Effector memory CD8-positive, alpha-beta T cell (primary cell): ENCODE measurements around the gene RABGAP1L.
"Not testable (repeated sequence)": the region's sequence is repeated elsewhere in the genome, so short reads cannot be mapped to it uniquely, and the experiment has no call there.

Source experiments
- ATAC-seq: fragments of 150-1000 bp; cut with Tn5 transposase; replicated peaks from 2 replicates; pipeline ENCODE4 v1.10.0; 2021; ENCODE audit warnings: mild to moderate bottlenecking, moderate library complexity
- DNase-seq, 3 experiments: peaks; one replicate each; pipeline ENCODE4 v3.0.0; 2021
- H3K27ac Mint-ChIP-seq, 2 donors: one replicate each; pipeline ENCODE4 v1.8.0; 2022; ENCODE audit warnings: mild to moderate bottlenecking in 2 of 2, mixed read lengths in 2 of 2, moderate library complexity in 2 of 2
- H3K27me3 Mint-ChIP-seq, 2 donors: one replicate each; pipeline ENCODE4 v1.8.0; 2022; ENCODE audit warnings: mixed read lengths in 2 of 2
- H3K36me3 Mint-ChIP-seq: one replicate; pipeline ENCODE4 v1.8.0; 2022; ENCODE audit warnings: mild to moderate bottlenecking, moderate library complexity, mixed read lengths; ENCODE audit not compliant: insufficient read depth
- H3K4me1 Mint-ChIP-seq, 2 donors: one replicate each; pipeline ENCODE4 v1.8.0; 2022; ENCODE audit warnings: low read depth in 2 of 2, mixed read lengths in 2 of 2
- H3K4me3 Mint-ChIP-seq, 2 donors: one replicate each; pipeline ENCODE4 v1.8.0; 2022; ENCODE audit warnings: mild to moderate bottlenecking in 2 of 2, mixed read lengths in 2 of 2, moderate library complexity in 2 of 2
- H3K9me3 Mint-ChIP-seq, 2 donors: one replicate each; pipeline ENCODE4 v1.8.0; 2022; ENCODE audit warnings: mixed read lengths in 2 of 2

RABGAP1L gene

DNA sequence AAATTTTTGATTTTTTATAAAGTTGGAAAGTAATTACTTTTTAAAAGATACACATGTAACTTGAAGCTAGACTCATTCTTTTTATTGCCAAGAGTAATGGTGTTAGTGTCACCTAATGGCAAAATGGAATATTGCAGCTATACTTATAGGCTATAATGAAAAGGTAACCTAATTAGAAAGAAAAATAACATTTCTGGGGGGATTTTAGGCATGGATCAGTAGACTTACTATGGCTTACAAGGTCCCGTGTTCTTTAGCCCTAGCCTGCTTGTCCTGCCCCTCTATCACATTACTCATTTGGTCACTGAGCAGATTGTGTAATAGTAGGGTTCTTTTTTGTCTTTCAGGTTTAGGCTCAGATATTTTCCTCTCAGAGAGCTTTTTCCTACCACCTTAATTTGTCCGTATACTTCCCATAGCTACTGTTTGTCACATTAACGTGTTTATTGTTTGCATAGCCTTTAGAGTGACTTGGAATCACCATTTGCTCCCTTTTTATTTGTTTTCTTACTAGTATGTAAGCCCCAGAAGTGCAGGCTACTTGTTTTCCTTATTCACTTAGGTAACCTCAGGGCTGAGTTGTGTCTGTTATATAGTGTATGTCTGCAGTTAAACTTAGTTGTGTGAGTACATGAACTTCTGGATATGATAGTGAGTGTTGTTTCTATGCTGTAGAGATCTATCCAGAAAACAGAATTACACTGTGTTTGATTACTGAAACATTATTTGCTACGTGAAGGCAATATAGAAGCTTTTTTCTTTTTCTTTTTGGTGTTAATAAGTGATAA lies 58.7 kb downstream of the RABGAP1L start:
- Mint-ChIP-seq H3K4me3 (no peak overlapping the region), H3K27ac (no peak overlapping the region), H3K27me3 (no peaks in the 10 kb centered on the region), H3K9me3 (no peaks in the 10 kb centered on the region), H3K36me3 (peaks cover 11% of the 10 kb centered on the region), H3K4me1 (peaks cover 0 to 11% of the 10 kb centered on the region in 2 donors)
- DNase-seq, result no peak
- ATAC-seq, result peak; percentile 65

DNA sequence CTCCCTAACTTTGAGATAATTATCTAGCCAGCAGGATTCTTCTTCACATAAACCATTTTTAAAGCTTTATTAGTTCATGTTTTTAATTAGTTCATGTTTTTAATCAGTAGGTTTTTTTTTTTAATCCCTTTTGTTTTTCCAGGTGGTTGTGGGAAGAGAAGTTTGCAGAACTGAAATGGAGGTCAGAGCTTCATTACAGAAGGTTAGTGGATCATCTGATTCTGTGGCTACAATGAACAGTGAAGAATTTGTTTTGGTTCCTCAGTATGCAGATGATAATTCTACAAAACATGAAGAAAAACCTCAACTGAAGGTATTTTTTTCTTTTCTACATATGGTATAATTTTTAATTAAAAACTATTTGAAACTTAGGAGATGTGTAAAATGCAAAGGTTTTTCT lies 59.7 kb downstream of the RABGAP1L start:
- ATAC-seq (no peak), DNase-seq (no peak)
- no peak overlapping the region for H3K27ac Mint-ChIP-seq
- no peak overlapping the region for H3K4me3 Mint-ChIP-seq
- no peaks in the 10 kb centered on the region for H3K27me3 Mint-ChIP-seq
- H3K4me1 Mint-ChIP-seq, result peaks cover 0 to 10% of the 10 kb centered on the region in 2 donors
- peaks cover 11% of the 10 kb centered on the region for H3K36me3 Mint-ChIP-seq
- no peaks in the 10 kb centered on the region for H3K9me3 Mint-ChIP-seq

DNA sequence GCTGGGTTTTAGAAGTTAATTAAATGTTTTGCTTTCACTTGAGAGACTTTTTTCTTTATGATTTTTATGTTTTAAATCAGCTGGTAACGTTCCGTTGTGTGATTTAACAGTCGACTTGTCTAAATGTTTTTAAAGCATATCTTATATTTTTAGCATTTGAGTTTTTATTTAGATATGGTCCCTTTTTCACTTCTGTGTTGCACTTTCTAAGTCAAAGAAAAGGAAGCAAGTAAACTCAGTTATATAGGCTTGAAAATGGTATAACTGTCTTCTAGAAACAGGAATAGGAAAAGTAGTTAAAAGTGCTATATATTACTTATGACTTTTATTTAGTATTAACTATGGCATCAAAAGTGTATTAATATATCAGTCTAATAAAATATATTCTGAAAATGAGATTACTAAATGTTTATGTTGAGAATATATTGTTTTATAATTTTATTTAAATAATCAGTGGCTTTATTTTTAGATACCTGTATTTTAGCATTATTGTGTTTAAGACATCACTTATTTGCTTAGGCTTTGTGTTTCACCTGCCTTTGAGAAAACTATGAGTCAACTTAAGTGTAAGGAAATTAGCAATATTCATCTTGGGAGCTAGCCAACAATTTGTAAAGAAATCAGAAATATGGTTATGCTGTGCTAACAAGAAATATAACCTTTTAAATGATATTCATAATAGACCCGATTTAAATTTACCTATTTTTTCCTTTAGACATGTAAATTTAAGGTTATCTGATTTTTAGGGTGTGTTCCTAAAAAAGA lies 60.5 kb downstream of the RABGAP1L start:
- Mint-ChIP-seq H3K36me3 (peaks cover 11% of the 10 kb centered on the region), H3K9me3 (no peaks in the 10 kb centered on the region), H3K4me1 (peaks cover 3 to 6% of the 10 kb centered on the region in 2 donors), H3K27me3 (no peaks in the 10 kb centered on the region), H3K27ac (no peak overlapping the region), H3K4me3 (no peak overlapping the region)
- ATAC-seq, result no peak
- DNase-seq, result no peak

DNA sequence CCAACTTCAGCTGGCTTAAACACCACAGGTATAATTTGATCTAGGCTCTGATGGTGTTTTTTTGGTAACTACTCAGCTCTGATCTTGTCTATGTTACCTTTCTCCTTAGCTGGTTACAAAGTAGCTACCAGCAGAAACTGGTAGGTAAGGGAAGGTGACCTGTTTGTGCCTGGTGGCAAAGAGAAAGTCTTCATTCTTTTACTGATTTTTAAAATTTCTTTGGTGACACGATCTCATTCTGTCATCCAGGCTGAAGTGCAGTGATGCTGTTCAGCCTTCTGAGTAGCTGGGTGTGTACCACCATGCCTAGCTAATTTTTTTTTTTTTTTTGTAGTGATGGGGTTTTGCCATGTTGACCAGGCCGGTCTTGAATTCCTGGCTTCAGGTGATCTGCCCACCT lies 62.4 kb downstream of the RABGAP1L start:
- Mint-ChIP-seq H3K27me3 (no peaks in the 10 kb centered on the region), H3K4me1 (peaks cover 10 to 12% of the 10 kb centered on the region in 2 donors), H3K27ac (no peak overlapping the region), H3K9me3 (no peaks in the 10 kb centered on the region), H3K36me3 (peaks cover 15% of the 10 kb centered on the region), H3K4me3 (no peak overlapping the region)
- ATAC-seq (no peak), DNase-seq (no peak)

DNA sequence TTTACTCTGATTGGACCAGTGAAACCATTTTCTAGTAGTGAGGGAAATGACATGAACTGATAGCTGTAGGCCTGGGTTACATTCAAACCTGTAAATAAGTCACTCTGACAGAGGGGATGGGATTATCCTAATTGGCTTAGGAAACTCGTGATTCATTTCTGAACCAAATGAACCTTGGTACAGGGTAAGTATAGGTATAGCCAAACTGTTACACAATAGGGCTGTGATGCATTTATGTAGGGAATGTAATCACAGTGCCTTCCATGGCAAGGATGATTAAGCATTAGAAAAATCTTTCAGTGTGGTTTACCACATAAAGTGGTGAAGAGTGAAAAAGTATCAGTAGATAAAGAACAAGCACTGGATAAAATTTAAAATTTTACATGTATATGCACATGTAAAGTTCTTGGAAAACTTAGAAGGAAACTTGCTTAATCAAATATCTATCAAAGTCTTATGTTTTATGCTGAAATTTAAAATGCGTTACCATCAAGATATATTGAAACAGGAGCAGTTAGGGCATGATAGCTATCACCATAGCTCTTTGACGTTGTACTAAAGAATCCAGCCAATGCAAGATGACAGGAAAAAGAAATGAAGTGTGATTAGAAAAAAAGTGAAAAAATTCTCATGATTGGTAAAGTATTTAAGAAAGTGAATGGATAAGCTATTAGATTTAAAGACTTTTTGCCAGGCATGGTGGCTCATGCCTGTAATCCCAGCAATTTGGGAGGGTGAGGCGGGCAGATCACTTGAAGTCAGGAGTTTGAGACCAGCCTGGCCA lies 63.0 kb downstream of the RABGAP1L start:
- H3K4me3 Mint-ChIP-seq, result no peak overlapping the region
- no peaks in the 10 kb centered on the region for H3K9me3 Mint-ChIP-seq
- no peak for DNase-seq
- peaks cover 15% of the 10 kb centered on the region for H3K36me3 Mint-ChIP-seq
- ATAC-seq, result no peak
- H3K4me1 Mint-ChIP-seq, result peaks cover 10 to 13% of the 10 kb centered on the region in 2 donors
- no peak overlapping the region for H3K27ac Mint-ChIP-seq
- no peaks in the 10 kb centered on the region for H3K27me3 Mint-ChIP-seq

DNA sequence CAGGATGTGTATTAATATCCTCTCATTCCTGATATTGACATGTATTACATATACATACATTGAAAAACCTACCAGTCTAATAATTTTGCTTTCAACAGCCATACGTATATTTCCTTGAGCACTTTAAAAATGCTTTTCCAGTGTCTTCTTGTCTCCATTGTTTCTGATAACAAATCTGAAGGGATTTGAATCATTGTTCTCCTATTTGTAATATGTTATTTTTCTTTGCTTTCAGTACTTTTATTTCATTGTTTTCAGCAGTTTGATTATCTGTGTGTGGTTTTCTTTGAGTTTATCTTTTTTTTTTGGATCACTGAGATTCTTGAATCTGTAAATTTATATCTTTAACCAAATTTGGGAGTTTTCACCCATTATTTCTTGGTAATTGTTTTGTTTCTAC lies 65.3 kb downstream of the RABGAP1L start:
- Mint-ChIP-seq H3K4me3 (no peak overlapping the region), H3K27ac (peak overlapping the region in 1 of 2 donors; percentile 70), H3K36me3 (peaks cover 15% of the 10 kb centered on the region), H3K4me1 (peaks cover 12 to 22% of the 10 kb centered on the region in 2 donors), H3K27me3 (no peaks in the 10 kb centered on the region), H3K9me3 (no peaks in the 10 kb centered on the region)
- ATAC-seq, result no peak
- DNase-seq, result no peak

DNA sequence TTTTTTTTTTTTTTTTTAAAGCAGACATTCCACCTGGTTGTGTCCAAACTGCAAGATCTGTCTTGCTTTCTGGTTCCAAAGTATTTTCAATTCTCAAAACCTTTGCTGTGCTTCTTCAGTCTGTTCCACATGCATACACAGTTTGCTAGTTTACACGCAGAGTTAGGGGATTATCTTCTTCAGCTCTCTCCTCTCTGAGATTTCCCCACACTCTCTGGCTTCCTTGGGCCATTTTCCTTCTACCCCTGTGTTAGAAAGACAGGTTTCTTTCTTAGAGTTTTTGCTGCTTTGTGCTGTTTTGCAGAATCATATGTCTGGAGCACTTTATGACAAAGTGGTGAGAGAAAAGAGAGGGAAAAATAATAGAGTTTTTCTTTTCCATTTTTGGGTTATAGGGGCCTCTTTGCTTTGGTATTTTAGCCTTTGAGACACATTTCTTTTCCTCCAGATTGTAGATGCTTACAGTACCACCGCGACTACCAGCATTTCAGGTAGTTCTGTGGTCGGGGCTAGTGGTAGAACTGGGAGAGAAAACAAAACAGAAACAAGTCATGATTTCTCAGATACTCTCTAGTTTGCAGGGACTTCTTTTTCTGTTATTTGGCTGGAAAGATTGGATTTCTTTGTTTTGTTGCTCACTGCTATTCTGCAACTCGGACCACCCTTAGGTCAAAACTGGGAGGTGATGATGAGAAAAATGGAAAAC lies 66.3 kb downstream of the RABGAP1L start:
- Mint-ChIP-seq H3K4me1 (peaks cover 12 to 22% of the 10 kb centered on the region in 2 donors), H3K36me3 (peaks cover 20% of the 10 kb centered on the region), H3K27me3 (no peaks in the 10 kb centered on the region), H3K4me3 (no peak overlapping the region), H3K9me3 (no peaks in the 10 kb centered on the region), H3K27ac (peak overlapping the region in 1 of 2 donors; percentile 70)
- DNase-seq, result no peak
- no peak for ATAC-seq

DNA sequence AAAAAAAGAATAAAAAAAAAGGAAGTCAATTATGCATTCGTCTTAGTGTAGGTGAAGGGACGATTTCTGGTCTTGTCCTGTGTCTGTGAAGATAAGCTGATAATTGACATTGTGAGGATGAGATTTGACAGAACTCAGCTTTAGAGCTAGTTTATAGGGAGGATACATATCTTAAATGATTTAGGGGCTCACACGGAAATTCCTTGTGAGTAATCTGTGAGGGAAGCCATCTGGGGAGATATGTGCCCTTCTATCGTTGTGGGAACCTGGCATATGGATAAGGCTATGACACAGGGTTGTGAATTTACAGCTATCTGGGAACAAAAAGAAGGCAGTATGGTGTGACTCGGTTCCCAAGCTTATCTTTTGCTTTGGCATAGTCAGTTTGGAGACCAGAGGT lies 71.1 kb downstream of the RABGAP1L start:
- no peaks in the 10 kb centered on the region for H3K27me3 Mint-ChIP-seq
- no peak for ATAC-seq
- no peak overlapping the region for H3K27ac Mint-ChIP-seq
- no peak for DNase-seq
- H3K9me3 Mint-ChIP-seq, result no peaks in the 10 kb centered on the region
- peaks cover 25% of the 10 kb centered on the region for H3K36me3 Mint-ChIP-seq
- H3K4me3 Mint-ChIP-seq, result no peak overlapping the region
- H3K4me1 Mint-ChIP-seq, result peaks cover 12 to 22% of the 10 kb centered on the region in 2 donors

DNA sequence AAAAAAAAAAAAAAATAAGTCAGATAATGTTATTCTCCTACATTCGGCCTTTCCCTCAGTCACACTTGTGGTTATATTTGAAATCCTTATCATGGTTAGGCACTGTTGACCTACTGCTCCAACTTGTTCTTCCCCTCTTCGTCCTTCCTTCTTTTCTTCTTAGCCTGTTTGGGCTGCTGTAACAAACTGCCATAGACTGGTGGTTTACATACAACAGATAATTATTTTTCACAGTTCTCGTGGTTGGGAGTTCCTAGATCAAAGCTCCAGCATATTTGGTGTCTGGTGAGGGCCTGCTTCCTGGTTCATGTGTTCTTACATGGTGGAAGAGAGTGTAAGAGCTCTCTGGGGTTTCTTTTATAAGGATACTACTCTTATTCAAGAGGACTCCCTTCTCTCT lies 73.4 kb downstream of the RABGAP1L start:
- Mint-ChIP-seq H3K27me3 (no peaks in the 10 kb centered on the region), H3K4me1 (peaks cover 3 to 5% of the 10 kb centered on the region in 2 donors), H3K36me3 (peaks cover 21% of the 10 kb centered on the region), H3K4me3 (no peak overlapping the region), H3K27ac (no peak overlapping the region), H3K9me3 (no peaks in the 10 kb centered on the region)
- no peak for DNase-seq
- no peak for ATAC-seq

DNA sequence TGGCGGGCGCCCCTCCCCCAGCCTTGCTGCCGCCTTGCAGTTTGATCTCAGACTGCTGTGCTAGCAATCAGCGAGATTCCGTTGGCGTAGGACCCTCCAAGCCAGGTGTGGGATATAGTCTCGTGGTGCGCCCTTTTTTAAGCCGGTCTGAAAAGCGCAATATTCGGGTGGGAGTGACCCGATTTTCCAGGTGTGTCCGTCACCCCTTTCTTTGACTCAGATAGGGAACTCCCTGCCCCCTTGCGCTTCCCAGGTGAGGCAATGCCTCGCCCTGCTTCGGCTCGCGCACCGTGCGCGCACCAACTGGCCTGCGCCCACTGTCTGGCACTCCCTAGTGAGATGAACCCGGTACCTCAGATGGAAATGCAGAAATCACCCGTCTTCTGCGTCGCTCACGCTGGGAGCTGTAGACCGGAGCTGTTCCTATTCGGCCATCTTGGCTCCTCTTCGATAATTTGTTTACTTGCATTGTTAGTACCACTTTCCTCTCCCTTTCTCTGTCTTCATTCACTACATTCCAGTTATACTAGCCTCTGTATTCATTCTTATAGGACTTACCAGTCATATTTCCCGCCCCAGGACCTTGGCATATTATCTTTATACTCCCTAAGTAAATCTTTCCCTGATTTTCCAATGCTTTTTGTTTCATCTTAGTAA lies 79.7 kb downstream of the RABGAP1L start:
- not testable (repeated sequence) for H3K4me3 Mint-ChIP-seq, ATAC-seq, H3K9me3 Mint-ChIP-seq, DNase-seq, H3K27me3 Mint-ChIP-seq
- peaks cover 6 to 14% of the 10 kb centered on the region in 2 donors for H3K4me1 Mint-ChIP-seq
- H3K36me3 Mint-ChIP-seq, result peaks cover 19% of the 10 kb centered on the region
- H3K27ac Mint-ChIP-seq, result peak overlapping the region in 1 of 2 donors; percentile 93

DNA sequence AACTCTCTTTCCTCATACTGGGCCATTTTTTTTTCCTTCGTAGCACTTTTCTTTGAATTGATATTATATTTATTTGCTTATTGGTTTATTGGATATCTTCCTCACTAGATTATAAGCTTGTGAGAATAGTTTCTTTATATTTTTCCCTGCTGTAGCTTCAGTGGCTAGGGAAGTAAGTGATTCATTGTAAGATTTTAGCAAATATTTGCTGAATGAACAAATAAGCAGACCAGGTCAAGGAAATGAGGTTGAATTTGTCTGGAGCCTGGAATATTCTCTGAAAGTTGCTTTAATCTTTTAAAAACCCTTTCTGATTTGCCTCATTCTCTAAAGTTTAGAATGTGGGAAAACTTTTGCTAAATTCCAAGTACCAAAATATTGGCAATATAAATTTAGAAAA lies 80.2 kb downstream of the RABGAP1L start:
- Mint-ChIP-seq H3K36me3 (peaks cover 25% of the 10 kb centered on the region), H3K4me3 (no peak overlapping the region), H3K27me3 (no peaks in the 10 kb centered on the region), H3K9me3 (no peaks in the 10 kb centered on the region), H3K27ac (peak overlapping the region in 1 of 2 donors; percentile 93), H3K4me1 (peaks cover 6 to 14% of the 10 kb centered on the region in 2 donors)
- DNase-seq (no peak), ATAC-seq (no peak)

DNA sequence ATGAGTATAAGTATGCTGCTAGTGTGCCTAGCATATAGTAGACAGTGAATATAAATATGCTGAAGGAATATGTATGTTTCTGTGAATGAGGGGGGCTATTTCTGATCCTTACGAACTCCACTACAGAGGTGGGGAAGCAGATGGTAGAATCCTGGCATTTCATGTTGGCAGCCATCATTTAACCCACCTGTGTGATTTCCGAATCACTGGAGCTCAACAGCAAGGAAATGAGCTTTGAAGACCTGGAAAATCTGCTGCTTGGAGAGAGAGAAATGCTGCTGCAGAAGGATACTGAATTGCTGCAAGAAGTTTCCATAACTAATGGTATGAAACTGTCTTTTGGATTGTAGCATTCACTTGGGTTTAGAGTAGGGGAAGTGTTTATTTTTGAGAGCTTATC lies 83.5 kb downstream of the RABGAP1L start:
- Mint-ChIP-seq H3K4me3 (no peak overlapping the region), H3K36me3 (peaks cover 41% of the 10 kb centered on the region), H3K9me3 (no peaks in the 10 kb centered on the region), H3K4me1 (peaks cover 6 to 17% of the 10 kb centered on the region in 2 donors), H3K27me3 (no peaks in the 10 kb centered on the region), H3K27ac (peak overlapping the region; percentile 1 to 47)
- DNase-seq (no peak), ATAC-seq (no peak)
